ENCODE measurements around the gene TMEM218.

Gene TMEM218

DNA sequence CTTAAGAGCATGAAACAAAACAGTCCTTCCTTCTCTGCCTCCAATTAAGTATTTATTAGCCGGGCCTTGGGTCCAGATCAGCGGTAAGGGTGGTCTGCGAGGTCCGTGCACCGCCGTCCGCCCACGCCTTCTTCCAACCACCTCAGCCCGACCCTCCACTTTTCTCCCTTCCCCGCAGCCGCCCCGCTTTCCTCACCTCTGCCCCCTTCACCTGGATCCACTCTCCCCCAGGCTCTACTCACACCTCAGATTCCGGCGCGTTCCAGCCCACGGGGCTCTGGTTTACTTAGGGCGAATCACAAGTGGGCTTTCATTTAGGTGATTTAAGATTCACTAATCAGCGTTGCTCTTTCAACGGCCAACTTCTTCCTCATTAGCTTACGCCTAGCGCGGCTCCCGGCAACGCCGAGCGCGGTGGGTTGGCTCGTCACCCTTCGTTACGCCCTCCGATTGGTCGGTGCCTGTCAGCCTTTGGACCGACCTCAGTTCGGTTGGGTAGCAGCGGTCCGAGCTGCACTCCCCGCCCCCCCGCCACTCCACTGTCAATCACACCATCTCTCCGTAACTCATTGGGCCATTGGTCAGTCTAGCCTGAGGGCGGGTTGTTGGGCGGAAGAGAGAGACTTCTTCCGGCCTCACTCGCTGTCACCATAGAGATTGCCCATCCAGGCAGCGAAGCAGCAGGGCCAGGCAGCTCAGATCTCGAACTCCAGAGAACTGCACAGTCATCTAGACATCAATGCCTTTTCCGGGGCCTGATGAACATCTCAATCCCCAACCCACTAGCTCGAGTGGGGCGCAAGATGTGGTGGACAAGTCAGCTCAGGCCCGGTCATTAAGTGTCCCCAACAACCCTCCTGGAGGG lies at the start of gene TMEM218:
Gene TMEM218, minus strand, starts transcription at position 284 of the 865 bp plus-strand sequence. CDS start 9,385 bp downstream, outside the sequence.
- peak; percentile 81 to 100 (median 99) for DNase-seq

DNA sequence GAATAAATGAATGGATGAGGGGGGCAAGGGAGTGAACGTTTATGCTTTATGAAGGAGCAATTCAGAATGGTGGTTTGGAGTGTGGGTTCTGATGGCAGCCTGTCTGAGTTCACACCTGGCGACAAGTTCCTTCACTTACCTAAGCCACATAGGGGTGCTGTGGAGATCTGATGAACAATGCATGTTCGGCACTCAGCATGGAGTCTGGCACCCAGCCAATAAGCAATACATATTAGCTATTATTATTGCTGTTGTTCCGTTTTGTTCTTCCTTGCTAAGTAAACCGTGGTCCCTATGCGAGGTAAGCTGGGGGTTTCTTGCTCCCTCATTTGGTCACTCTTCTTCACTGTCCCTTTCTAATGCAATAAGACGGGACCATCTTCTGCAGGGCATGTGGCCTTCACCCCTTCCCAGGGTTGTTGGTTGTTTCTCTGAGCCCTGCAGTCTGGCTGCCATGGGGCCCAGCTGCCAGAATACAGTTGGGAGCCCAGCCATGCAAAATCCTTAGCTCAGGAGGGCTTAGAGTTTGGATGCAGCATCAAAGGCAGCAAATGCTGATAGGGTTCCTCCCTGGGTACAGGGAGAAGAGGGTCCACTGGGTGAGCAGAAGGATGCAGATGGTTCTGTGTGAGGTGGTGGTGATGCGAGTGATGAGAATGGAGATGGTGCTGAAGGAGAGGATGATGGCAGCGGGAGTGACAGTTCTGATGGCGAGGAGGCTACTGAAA lies 46.7 kb upstream of the TMEM218 start:
- DNase-seq = no peak

DNA sequence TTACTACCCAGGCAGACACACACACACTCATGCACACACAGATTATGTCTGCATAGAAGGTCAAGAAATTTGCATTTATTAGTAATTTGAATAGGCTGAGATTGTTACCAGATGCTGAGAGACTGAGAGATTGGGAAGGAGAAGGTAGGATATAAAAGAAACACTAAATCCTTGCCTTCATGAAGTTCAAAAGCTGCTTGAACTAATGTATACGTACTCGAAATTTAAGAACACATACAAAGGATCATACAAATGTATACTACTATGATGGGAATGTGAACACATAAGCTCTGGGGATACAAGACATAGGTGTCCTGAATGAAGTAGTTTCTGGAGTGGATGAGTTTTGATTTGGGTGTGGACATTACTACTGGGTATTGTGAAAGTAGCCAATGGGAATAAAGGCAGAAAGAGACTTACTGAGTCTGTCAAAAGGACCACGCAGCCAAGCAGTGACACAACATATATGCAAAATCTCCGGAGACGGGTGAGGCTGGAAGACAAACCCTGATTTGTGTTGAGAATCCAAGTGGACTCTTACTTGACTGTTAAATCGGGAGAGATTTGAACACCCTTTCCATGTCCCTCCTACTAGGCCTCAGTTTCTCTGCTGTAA lies 45.8 kb upstream of the TMEM218 start:
- DNase-seq = no peak

DNA sequence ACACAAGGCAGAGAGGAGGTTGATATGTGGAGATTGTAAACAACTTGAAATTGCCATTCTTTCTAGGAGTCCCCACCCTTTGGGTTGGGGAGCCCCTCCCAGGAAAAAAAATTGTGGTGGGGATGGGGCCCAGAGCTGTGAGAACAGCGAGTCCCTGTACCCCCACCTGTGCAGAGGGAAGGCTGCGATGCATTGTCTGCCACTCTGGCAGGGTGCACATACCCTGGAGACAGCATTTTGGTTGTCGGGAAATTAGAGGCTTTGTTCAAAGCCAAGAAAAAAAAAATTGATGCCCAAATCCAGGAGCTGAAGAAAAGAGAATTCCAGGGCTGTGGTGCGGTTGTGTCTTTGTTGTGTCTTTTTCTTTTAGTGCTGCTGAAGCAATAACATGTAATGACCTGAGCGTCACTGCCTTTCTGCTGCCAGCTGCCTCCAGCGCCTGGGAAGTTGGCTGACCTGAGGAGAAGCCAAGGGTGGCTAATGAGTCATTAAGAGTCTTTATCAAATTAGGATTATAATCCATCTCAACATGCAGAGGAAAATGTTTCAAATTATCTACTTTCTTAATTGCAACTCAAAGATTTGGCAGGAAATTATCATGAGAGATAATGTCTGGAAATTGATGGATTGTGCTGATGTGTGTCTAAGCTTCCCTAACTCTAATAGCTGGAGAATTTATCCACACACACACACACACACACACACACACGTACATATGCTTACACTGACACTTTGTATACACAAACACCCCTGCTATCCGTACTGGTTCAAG lies 45.1 kb upstream of the TMEM218 start:
- DNase-seq = peak in 1 of 58 donors; percentile 18

DNA sequence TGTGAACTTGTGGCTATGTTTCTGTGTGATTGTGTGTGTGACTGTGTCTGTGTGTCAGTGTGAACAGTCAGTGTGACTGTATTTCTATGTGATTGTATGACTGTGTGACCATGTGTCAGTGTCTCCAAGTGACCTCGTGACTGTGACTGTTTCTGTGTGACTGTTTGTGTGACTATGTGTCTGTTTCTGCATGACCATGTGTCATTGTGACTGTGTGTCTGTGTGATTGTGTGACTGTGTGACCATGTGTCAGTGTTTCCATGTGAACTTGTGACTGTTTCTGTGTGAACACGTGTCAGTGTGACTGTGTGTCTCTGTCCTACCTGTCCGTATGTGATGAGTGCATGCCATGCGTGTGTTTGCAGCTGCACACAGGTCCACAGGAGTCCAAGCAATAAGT lies 44.3 kb upstream of the TMEM218 start:
- DNase-seq = no peak

DNA sequence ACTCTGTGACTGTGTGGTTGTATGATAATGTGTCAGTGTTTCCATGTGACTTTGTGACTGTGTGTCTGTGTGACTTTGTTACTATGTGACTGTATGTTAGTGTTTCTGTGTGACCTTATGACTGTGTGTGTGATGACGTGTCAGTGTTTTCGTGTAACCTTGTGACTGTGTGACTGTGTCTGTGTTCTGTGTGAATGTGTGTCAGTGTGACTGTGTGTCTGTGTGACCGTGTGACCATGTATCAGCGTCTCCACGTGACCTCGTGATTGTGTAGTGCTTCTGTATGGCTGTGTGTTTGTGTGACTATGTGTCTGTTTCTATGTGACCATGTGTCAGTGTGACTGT lies 43.6 kb upstream of the TMEM218 start:
- no peak for DNase-seq

DNA sequence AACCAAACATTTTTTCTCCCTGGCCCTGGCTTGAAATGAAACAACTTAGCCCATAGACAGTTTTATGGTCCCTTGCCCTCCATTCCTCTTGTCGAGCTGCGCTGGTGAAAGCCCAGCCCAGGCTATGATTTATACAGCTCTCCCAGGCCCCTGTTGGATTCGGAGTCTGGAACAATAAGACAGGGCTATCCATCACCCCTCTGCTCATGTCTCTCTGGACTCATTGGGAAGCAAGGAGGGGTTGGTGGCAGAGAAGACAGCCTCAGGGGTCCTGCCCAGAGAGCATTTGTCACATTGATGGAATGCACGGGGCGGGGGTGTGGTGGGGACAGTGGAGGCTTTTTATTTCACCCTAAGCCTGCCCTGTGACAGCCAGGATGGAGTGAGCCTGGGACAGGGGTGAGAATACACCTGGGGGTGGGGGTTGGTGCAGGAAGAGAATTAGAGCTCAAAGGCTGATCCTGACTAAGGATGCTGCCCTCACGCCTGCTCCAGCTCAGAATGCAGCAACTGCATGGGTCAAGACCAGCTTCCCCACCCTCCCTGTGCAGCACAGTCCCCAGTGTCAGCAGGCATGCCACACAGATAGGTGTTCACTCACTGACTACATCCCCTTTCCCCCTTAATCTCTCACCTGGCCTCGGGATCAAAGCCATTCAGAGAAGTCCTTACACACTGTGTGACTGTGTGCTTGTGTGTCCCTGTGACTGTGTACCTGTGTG lies 43.1 kb upstream of the TMEM218 start:
- DNase-seq = no peak

DNA sequence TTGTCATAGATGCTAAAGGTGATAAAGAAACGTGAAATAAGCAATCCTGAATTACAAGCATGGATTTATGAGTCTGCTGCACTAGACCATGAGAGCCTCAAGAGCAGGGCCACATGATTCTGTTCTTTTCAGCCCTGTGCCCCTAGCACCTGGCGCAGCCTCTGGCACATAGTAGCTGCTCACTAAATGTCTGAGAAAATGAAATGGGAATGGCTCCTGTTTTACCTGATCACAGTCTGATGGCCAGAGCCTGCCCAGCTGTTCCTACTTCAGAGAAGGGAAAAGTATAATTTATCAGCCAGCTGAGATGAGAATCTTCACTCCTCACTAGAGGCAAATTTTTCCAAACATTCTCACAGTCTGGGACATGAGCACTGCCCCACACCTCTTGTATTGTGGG lies 42.4 kb upstream of the TMEM218 start:
- DNase-seq = no peak

DNA sequence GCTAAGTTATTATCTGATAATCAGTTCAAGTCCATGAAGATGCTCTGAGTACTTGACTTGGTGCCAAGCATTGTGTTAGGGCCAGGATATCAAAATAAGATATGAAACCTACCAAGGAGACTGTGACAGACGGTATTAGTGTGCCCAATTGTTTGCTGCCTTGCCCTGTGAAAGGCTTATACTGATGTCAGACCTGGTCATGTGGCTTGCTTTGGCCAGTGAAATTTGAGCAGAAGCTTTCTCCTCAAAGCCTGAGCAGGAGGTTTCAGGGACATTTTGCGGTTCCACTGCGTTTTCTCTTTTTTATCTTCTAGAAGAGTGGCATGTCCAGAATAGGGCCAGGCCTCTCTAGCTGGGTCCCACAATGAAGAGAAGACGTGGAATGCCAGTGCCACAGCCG lies 37.3 kb upstream of the TMEM218 start:
- DNase-seq = no peak

DNA sequence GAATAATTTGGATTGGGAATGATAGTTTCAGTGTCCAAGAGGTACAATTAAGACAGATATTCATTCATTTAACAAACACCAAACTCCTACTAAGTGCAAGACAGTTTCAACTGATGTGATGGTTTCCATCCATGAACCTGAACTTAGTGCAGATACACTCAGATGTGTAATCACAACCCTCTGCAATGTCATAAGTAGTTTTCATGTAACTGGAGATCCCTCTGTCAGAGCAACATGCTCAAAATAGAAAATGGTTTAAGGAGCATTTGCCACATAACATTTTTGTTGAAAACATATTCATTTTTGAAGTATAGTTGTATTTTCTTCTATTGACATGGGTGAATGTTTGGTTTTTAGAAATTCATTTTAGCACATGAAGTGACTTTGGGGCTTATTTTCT lies 36.6 kb upstream of the TMEM218 start:
- DNase-seq = no peak

DNA sequence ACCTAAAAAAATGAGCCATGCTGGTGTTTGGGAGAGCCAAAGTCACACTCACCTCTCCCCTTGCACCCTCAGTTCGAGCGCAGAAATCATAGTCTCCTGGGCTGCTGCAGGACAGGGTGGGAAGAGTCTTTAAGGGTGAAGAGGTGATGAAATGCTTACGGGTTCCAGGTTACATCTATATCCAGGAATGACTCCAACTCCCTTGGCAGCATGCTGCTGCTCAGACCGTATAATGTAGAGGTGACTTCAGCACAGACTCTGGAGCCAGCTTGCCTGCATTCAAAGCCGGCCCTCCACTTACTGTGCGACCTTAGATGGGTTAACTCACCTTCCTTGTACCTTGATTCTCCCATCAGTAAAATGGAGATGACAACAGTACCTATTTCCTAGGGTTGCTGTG lies 35.9 kb upstream of the TMEM218 start:
- DNase-seq = no peak

DNA sequence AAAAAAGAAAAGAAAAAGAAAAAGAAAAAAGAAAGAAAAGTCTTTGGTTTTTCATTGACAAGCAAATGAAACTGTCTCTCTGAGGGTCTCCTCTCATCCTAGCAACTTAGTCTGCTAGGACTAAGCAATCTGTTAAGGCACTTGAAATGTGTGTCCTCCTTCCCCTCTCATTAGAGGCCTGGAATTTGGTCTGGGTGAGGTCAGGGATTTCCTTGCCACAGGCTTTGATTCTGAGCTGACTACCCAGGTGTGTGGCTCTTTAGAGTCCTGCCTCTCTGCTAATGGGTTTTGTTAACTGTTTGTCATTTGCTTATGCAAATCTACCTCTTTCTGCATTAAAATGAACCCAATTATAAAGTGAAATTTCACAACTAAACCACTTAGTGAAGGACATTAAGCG lies 34.8 kb upstream of the TMEM218 start:
- DNase-seq = no peak

DNA sequence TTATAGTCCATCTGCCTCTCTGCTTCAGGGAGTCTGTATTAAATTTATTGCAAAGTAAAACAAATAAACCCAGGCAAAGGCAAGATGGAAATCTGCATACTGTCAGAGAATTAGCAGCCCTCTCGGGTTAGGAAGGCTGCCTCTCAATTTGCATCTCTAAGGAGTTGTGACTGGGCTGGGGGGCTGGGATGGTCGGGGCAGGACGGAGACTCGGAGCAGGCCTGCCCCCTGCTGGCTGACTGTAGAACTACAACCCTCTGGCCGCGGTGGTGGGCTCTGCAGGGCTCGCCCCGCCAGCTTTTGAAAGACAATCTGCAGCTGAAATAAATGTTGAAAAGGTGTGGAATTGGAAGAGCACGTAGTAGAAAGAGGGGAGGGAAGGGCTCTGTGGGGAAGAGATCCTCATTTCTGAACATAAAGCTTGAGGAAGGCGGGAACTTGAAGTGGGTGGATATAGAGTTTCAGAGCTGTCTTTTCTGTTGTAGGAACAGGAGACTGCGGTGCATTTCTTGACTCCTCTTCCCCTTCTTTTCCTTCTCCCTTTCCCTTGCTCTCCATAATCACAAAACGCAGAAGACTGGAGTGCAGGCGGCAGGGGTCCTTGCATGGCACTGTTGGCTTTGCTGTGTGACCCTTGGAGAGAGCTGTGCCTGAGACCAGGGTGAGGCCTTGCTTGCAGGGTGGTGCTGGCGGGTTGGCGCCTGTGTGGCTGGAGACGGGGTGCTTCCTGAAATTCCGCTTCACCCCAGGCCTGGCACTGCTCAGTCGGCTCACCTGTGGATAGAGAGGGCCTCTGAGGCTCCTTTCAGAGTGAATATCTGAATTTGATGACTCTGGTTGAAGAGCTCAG lies 30.5 kb upstream of the TMEM218 start:
- DNase-seq = peak in 28 of 58 donors; percentile 5 to 54 (median 22)

DNA sequence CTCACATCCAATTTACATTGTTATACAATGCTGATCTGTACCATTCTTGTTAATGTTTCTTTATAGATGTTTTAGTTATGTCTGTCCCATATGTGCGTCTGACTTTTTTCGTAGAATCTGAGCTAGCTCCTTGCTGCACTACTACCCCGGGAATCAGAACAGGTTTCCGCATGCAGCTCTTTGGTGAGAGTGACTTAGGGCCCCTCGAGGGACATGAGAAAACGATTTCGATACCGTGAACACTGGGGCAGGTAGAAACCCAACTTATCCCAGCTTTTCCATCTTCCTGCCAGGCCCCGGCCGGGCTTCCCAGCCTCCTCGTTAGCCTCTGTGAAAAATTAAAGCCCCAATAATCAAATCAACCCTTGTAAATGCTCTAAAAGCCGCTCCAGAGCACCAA lies 29.8 kb upstream of the TMEM218 start:
- DNase-seq = no peak

DNA sequence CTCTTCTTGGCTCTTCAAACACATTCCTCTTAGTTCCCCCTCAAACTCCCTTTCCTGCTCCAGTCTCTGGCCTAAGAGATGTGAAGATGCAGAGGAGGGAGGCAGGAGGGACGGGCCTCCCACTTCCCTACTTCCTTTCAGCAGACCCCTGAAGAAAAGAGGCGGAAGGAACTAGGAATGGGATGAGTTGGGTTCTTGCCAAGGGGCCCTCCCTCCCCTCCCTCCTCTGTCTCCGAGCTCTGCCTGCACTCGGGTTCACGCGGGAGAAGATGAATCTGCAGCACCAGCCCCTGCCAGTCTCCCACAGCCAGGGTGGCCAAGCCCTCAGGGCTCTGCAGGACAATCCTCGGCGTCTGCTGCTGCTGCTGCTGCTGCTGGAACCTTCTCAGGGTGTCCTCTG lies 28.8 kb upstream of the TMEM218 start:
- DNase-seq = no peak

DNA sequence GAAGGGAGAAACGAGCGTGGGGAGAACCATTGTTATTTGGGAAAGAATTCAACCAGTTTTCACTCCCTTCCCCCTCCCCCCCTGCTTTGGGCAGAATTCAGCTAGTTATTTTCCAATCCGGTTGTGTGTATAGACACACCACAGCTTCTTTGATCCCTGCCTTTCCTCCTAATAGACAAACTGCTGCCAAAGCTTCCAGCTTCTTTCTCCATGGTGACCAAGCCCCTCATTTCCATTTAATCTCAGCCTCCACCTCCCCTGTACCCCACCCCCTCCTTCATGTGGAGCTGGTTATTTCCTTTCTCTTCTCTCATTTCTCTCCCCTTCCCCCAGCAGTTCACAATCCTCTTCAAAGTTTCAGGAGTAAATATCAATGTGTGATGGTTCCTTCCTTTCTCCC lies 28.4 kb upstream of the TMEM218 start:
- DNase-seq = no peak

DNA sequence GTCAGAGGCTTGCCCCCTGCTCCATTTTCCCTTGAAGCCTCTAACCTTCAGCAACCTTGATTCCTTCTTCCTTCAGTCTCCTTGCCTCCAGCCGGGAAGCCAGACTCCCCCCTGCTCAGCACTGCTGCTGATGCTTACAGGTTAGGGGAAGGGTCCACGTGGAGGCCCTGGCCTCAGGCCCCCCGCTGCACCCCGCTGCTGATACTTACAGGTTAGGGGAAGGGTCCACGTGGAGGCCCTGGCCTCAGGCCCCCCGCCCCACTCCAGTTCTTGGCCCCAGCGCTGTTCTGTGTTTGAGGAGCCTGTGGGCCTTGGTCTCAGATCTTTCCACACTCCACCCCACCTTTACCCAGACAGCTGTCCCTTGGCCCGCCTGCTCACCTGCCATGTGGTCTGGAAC lies 27.5 kb upstream of the TMEM218 start:
- DNase-seq = no peak

DNA sequence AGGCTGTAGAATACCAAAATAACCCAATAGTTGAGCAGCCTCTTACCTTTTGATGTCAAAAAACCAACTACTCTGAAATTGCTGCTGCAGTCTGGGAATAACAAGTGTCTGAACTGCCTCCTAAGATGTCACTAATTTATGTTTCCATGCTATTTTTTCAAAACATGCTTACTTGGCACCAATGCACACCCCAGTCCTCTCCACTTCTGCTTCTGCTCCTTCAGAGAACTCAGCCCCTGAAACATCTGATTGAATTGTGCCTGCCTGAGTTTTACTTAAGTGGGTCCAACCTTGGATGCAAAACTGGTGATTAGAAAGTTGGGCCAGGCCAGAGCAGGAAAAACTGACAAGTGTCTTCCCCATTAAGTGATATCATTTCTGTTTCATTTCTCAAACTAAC lies 24.6 kb upstream of the TMEM218 start:
- no peak for DNase-seq

DNA sequence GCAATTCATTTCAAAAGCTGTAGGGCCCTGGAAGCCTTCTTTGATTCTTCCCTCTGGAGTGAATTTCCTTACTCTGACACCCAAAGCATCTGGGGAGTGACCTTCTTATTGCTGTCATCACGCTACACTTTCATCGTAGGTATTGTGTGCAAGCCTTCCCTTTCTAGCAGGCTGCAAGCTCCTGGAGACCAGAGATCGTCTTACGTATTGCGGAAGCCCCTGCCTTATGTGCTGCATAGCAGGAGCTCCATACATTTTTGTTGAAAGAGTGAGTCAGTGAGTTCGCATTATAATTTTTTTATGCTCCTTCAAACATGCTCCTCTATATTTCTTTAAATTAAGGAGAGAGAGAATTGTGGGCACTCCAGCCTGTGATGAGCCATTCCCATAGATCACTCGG lies 21.2 kb upstream of the TMEM218 start:
- DNase-seq = no peak

DNA sequence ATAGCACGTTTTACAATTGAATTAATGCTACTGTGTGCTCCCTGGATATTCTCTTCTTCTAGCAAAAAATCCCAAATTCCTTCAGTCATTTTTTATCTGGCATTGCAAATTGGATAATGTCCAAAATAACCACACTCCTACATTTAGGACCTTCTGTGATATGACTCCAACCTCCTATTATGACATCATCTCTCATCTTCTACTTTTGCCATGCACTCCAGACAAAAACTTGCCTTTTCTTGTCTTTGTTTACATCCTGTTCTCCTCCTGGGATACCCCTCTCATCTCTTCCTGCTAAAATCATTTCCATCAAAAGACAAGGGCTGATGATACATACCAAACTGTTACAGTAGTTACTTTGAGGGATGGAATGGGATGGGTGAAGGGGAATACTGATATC lies 20.6 kb upstream of the TMEM218 start:
- no peak for DNase-seq
